ENCODE results near the gene GPRIN3.

Gene GPRIN3

DNA sequence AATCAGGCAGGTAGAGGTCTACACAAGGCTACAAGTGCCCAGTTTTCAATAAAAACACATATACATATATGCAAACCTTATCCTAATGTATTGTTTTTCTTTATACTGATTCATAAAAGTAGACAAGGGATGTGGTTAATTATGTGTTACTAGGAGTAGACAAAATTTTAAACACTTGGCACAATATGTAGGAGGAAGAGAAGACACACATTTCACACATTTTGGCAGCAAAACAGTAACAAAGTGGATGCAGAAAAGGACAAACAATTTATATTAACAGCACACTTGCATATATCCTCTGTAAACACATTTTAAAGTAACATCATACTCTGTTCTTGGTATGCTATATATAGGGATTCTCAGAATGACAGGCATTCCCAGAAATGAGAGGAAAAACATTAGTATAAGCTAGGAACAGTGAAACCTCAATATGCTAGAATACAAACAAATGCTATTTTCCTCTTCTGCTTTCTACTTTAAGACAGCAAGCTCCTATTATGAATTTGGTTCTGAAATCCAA lies 63.8 kb downstream of the GPRIN3 start:
- H4K20me1 ChIP-seq (ENCODE audit: insufficient read depth, low read length), result no peaks in the 10 kb centered on the region
- H3K4me1 ChIP-seq (ENCODE audit: low read length), result no peaks in the 10 kb centered on the region
- no peaks in the 10 kb centered on the region for H3K36me3 ChIP-seq (replicated peaks; ENCODE audit: low read depth, low read length)
- H2AFZ ChIP-seq (ENCODE audit: low read depth, low read length), result no peak overlapping the region
- no peak for TF ChIP-seq EZH2phosphoT487 (IDR thresholded peaks at IDR 0.05; ENCODE audit: low read depth)
- TF ChIP-seq, protein P1, sequence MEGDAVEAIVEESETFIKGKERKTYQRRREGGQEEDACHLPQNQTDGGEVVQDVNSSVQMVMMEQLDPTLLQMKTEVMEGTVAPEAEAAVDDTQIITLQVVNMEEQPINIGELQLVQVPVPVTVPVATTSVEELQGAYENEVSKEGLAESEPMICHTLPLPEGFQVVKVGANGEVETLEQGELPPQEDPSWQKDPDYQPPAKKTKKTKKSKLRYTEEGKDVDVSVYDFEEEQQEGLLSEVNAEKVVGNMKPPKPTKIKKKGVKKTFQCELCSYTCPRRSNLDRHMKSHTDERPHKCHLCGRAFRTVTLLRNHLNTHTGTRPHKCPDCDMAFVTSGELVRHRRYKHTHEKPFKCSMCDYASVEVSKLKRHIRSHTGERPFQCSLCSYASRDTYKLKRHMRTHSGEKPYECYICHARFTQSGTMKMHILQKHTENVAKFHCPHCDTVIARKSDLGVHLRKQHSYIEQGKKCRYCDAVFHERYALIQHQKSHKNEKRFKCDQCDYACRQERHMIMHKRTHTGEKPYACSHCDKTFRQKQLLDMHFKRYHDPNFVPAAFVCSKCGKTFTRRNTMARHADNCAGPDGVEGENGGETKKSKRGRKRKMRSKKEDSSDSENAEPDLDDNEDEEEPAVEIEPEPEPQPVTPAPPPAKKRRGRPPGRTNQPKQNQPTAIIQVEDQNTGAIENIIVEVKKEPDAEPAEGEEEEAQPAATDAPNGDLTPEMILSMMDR (IDR thresholded peaks at IDR 0.05; ENCODE audit: low read depth, low read length), result no peak
- H3K4me3 ChIP-seq (ENCODE audit: low read length), result no peak overlapping the region
- H3K9ac ChIP-seq (ENCODE audit: low read length), result no peak overlapping the region
- H3K9me3 ChIP-seq (ENCODE audit: insufficient read depth, low read length), result no peaks in the 10 kb centered on the region
- H3K79me2 ChIP-seq (ENCODE audit: low read length), result no peaks in the 10 kb centered on the region
- no peak overlapping the region for H3K4me2 ChIP-seq (ENCODE audit: low read length)
- no peak overlapping the region for H3K27ac ChIP-seq (ENCODE audit: low read length)
- H3K27me3 ChIP-seq (ENCODE audit: low read depth, low read length), result no peaks in the 10 kb centered on the region

DNA sequence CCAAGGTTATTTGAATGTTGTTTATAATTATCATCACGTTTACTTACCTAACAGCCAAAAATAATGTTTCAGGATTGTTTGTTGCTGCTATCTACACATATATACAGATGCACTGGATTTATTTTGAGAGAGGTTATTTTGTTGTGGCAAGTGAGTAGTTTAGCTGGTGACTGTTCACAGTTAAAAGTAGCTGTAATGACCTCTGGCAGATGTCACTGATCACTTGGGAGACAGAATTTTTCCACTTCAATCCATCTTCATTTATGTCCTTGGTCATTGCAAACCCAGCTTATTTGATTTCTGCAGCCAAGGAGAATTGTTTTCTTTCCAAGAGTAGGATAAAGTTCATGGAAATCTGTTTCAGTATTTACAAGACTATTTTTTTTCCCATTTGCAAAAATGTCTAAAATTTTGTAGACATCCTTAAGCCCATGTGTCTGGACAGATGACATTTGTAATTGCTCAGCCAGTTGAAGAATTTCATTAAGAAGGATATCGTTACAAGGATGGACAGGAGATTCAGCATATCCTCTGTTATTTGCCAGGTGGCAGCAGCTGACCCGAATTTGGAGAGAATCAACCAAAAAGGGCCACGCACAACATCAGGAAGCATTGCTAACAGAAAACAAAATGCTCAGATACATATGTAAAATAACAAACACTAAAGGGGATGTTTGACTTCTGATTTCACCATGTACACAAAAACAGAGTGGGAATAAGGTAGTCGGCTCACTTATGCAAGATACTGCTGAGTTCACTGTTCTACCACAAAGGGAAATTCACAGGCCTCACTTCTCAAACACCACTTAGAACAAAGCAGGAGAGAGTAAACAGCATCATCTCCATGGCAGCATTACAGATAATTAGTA lies 64.5 kb downstream of the GPRIN3 start:
- no peak overlapping the region for H3K4me2 ChIP-seq (ENCODE audit: low read length)
- no peak for TF ChIP-seq EZH2phosphoT487 (IDR thresholded peaks at IDR 0.05; ENCODE audit: low read depth)
- TF ChIP-seq, protein P1 (IDR thresholded peaks at IDR 0.05; ENCODE audit: low read depth, low read length), result peak; percentile 15
- H3K79me2 ChIP-seq (ENCODE audit: low read length), result no peaks in the 10 kb centered on the region
- H3K9me3 ChIP-seq (ENCODE audit: insufficient read depth, low read length), result no peaks in the 10 kb centered on the region
- H3K4me1 ChIP-seq (ENCODE audit: low read length), result no peaks in the 10 kb centered on the region
- H3K27ac ChIP-seq (ENCODE audit: low read length), result no peak overlapping the region
- no peaks in the 10 kb centered on the region for H4K20me1 ChIP-seq (ENCODE audit: insufficient read depth, low read length)
- H3K4me3 ChIP-seq (ENCODE audit: low read length), result no peak overlapping the region
- no peaks in the 10 kb centered on the region for H3K36me3 ChIP-seq (replicated peaks; ENCODE audit: low read depth, low read length)
- H2AFZ ChIP-seq (ENCODE audit: low read depth, low read length), result no peak overlapping the region
- H3K9ac ChIP-seq (ENCODE audit: low read length), result no peak overlapping the region
- H3K27me3 ChIP-seq (ENCODE audit: low read depth, low read length), result no peaks in the 10 kb centered on the region

DNA sequence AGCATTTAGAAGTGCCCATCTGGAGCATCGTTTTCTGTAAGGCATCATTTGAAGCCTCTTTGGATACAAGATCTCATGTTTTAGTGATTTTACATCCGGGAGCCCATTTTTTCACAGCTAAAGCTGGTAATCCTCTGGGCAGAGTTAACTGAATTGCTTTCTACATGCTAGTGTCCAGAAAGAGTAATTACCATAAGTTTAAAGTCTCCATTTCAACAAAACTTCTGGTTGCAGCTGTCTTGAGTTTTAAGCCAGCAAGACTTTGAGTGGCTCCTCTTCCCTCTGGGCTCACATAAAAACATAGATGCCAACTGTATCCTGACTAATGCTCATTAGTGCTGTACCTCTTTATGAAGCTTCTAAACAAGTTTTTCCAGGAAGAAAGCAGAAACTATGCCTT lies 65.4 kb downstream of the GPRIN3 start:
- H4K20me1 ChIP-seq (ENCODE audit: insufficient read depth, low read length), result no peaks in the 10 kb centered on the region
- H3K79me2 ChIP-seq (ENCODE audit: low read length), result no peaks in the 10 kb centered on the region
- H3K27ac ChIP-seq (ENCODE audit: low read length), result no peak overlapping the region
- H3K27me3 ChIP-seq (ENCODE audit: low read depth, low read length), result no peaks in the 10 kb centered on the region
- H3K4me1 ChIP-seq (ENCODE audit: low read length), result no peaks in the 10 kb centered on the region
- no peak for TF ChIP-seq EZH2phosphoT487 (IDR thresholded peaks at IDR 0.05; ENCODE audit: low read depth)
- TF ChIP-seq, protein P1 (IDR thresholded peaks at IDR 0.05; ENCODE audit: low read depth, low read length), result no peak
- H3K4me3 ChIP-seq (ENCODE audit: low read length), result no peak overlapping the region
- no peaks in the 10 kb centered on the region for H3K36me3 ChIP-seq (replicated peaks; ENCODE audit: low read depth, low read length)
- H3K9ac ChIP-seq (ENCODE audit: low read length), result no peak overlapping the region
- no peak overlapping the region for H2AFZ ChIP-seq (ENCODE audit: low read depth, low read length)
- H3K4me2 ChIP-seq (ENCODE audit: low read length), result no peak overlapping the region
- H3K9me3 ChIP-seq (ENCODE audit: insufficient read depth, low read length), result no peaks in the 10 kb centered on the region

DNA sequence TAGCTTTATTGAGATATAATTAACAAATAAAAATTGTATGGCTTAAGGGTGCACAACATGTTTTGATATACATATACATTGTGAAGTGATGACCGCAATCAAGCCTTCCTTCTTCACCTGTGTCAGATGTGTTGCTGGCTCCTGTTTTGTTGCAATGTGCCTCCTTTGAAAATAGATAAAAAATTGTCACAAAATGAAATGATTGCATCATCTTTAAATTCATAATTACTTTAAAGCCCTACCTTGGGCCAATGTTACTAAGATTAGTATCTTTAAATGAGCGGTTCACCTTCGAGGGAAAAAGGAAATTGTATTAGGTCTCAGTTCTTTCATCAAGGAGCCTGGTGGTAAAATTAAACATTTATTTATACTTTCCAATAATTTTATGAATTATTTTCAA lies 77.3 kb downstream of the GPRIN3 start:
- H3K9ac ChIP-seq (ENCODE audit: low read length), result no peak overlapping the region
- H3K36me3 ChIP-seq (replicated peaks; ENCODE audit: low read depth, low read length), result no peaks in the 10 kb centered on the region
- H3K4me2 ChIP-seq (ENCODE audit: low read length), result no peak overlapping the region
- H3K27ac ChIP-seq (ENCODE audit: low read length), result no peak overlapping the region
- no peak overlapping the region for H3K4me3 ChIP-seq (ENCODE audit: low read length)
- TF ChIP-seq, protein P1 (IDR thresholded peaks at IDR 0.05; ENCODE audit: low read depth, low read length), result no peak
- no peak for TF ChIP-seq EZH2phosphoT487 (IDR thresholded peaks at IDR 0.05; ENCODE audit: low read depth)
- peaks cover 9% of the 10 kb centered on the region for H3K4me1 ChIP-seq (ENCODE audit: low read length)
- no peaks in the 10 kb centered on the region for H4K20me1 ChIP-seq (ENCODE audit: insufficient read depth, low read length)
- H3K79me2 ChIP-seq (ENCODE audit: low read length), result no peaks in the 10 kb centered on the region
- H3K9me3 ChIP-seq (ENCODE audit: insufficient read depth, low read length), result no peaks in the 10 kb centered on the region
- no peak overlapping the region for H2AFZ ChIP-seq (ENCODE audit: low read depth, low read length)
- no peaks in the 10 kb centered on the region for H3K27me3 ChIP-seq (ENCODE audit: low read depth, low read length)

Data from OCI-LY3 (cell line).